Activated CD4-positive, alpha-beta T cell treated with anti-CD3 and anti-CD28 coated beads for 48 hours (primary cell): ENCODE measurements around the gene ASPHD1.
"Not testable (repeated sequence)": the region's sequence is repeated elsewhere in the genome, so short reads cannot be mapped to it uniquely, and the experiment has no call there.

Experiments
- DNase-seq: peaks from one replicate; pipeline ENCODE4 v3.0.0-alpha.2; 2020

ASPHD1 gene

DNA sequence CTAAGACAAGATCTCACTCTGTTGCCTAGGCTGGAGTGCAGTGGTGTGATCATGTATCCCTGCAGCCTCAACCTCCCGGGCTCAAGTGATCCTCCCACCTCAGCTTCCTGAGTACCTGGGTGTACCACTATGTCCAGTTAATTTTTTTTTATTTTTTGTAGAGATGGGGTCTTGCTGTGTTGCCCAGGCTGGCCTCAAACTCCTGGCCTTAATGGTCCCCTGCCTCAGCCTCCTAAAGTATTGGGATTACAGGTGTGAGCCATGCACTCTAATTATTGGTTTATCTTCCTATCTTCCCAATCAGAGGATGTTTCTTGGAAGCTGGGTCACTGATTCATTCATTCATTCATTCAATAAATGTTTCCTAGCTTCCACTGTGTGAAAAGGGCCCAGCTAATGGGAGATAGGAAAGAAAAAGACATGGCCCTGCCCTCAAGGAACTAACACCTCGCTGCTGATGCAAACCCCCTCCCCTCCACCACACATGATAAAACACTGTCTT lies 8.5 kb downstream of the ASPHD1 start:
- no peak for DNase-seq

DNA sequence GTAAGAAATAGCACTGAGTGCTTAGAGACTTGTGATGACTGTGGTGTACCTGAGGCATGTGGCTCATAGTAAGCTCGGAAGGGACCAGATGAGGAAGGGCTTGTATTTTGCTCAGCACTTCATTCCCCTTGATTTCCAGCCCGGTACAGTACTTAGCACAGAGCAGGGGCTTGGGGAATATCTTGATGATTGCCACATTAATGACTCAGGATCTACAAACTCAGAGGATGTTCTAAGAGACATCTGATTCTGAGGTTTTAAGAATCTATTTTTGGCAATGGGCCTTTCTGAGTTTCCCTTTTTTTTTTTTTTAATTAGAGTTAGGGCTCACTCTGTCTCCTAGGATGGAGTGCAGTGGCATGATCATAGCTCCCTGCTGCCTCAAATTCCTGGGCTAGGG lies 9.1 kb downstream of the ASPHD1 start:
- no peak for DNase-seq

- DNase-seq, result not testable (repeated sequence)
Measured at GRCh38 chr16:29909851-29910250, 9.6 kb downstream of the ASPHD1 start.

- no peak for DNase-seq
Measured at GRCh38 chr16:29910819-29911675, 10.8 kb downstream of the ASPHD1 start.

GRCh38 chr16:29911676-29912010 lies 11.4 kb downstream of the ASPHD1 start:
- DNase-seq, result no peak

DNA sequence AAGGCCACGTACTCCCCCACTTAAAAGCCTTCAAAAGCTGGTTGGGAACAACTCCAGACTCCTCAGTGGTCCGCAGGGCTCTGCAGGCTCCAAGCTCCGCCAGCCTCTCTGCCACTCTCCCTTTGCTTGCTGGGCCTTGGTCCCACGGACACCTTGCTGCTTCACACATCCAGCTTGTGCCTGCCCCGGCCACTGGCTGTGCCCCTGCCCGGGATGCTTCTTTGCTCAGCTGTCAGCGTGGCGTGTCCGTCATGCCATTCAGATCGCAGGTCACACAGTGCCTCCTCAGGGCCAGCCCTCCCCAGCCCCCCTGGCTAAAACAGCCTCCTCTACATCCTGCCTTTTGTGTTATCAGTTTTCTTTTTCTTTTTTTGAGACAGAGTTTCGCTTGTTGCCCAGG lies 11.8 kb downstream of the ASPHD1 start:
- DNase-seq, result no peak

DNA sequence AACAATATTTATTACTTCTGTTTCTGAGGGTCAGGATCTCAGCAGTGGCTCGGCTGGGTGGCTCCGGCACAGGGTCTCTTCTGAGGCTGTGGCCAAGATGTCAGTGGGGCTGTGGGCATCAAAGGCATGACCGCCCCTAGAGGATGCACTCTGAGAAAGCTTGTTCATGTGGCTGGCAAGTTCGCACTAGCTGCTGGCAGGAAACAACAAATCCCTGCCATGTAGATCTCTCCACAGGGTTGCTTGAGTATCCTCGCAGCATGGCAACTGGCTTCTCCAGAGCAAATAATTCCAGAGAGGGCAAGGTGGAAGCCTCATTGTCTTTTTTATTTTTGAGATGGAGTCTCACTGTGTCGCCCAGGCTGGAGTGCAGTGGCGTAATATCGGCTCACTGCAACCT lies 13.2 kb downstream of the ASPHD1 start:
- no peak for DNase-seq

- DNase-seq, result no peak
Measured at GRCh38 chr16:29915590-29916247, 15.4 kb downstream of the ASPHD1 start.

DNA sequence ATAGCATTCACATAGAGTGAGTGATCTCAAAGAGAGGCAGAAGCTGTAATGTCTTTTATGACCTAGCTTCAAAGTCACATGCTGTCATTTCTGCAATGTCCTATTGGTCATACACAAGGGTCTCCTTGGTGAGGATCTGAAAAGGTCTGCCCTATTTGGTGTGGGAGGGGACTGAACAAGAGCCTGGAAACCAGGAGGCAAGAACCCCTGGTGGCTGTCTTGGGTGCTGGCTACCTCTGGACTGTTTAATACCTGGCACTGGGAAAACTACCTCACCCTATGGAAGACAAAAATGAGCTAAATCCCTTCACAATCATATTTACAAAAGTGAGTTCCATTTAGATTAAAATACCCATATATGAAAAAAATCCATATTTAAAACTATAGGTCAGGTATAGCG lies 16.7 kb downstream of the ASPHD1 start:
- no peak for DNase-seq

GRCh38 chr16:29920288-29921033 lies 20.2 kb downstream of the ASPHD1 start:
- no peak for DNase-seq

GRCh38 chr16:29921034-29921385 lies 20.7 kb downstream of the ASPHD1 start:
- DNase-seq, result no peak

DNA sequence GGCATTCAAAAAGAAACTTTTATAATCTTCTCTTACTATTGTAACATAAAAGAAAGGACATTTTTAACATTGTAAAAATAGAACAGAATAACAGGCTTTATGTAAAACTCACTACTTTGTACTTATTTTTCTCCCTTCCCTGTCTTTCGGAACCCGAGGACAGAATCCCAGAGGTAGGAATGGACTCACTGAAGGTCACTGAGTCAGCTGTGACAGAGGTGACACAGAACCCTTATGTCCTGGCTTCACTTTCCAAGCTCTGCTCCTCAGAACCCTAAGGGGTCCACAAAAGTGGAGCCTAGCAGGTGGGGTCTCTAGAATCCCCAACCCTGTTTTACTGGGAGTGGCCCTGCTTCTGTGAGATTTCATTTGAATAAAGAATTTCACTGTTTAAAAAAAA lies 22.0 kb downstream of the ASPHD1 start:
- DNase-seq, result no peak

GRCh38 chr16:29922986-29923501 lies 22.8 kb downstream of the ASPHD1 start:
- no peak for DNase-seq

GRCh38 chr16:29925105-29925756 lies 24.9 kb downstream of the ASPHD1 start:
- no peak for DNase-seq

DNA sequence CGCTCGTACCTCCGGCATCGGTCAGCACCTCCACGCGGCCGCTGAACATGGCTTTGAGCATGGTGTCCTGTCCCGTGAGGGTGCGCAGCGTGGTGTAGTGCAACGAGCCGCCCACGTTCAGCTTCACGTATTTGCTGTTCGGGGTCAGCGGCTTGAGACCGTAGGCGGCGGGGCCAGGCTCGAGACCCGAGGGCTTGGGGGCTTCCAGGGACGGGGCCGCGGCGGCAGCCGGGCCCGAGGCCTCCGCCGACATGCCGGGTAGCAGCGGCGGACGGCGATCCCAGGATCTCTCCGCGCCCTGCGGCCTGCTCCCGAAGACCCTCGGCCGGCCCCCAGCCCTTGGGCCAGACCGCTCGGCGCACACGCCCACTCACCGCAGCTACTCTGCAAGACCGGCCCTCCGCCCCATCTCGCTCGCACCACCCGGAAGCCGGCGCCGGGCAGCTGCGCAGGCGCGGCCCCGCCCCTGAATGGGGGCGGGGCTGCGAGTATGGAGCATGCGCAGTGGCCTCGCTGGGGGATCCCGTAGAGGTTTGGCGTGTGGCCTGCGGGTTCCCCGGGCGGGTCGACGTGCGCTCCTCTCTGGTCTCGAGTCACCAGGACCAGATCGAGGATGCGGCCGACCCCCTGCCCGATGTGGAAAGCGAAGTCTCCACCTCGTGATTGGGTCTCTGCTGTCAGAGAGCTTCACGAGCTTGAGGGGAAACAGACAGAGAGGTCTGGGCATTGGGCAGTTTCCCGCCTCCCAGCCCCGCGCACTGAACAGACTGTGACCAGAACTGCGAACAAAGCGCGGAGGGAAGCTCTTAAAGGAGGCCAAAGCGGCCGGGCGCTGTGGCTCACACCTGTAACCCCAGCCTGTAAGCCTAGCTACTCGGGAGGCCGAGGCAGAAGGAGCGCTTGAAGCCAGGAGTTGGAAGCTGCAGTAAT lies 25.8 kb downstream of the ASPHD1 start, which contains the start of gene KCTD13:
TSS of gene KCTD13 (minus strand) at position 446 of the 930 bp plus-strand sequence. CDS start at position 253, 193 bp downstream.
- peak; percentile 90 for DNase-seq

DNA sequence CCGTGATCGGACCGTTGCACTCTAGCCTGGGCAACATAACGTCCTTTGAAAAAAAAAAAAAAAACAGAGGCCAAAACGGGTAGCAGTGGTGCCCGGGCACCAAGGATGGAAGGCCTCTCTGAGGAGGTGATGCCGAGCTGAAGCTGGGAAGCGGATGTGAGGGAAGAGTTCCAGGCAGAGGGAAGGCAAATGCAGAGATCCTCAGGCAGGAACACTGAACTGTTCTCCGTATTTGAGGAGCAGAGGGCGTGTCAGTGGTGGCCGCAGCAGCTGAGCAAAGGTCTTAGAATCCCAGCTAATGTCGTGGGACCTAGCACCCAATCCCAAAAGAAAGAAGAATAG lies 26.4 kb downstream of the ASPHD1 start:
- DNase-seq, result no peak

GRCh38 chr16:29927070-29927905 lies 27.0 kb downstream of the ASPHD1 start:
- DNase-seq, result no peak

GRCh38 chr16:29931750-29932149 lies 31.5 kb downstream of the ASPHD1 start:
- not testable (repeated sequence) for DNase-seq

DNA sequence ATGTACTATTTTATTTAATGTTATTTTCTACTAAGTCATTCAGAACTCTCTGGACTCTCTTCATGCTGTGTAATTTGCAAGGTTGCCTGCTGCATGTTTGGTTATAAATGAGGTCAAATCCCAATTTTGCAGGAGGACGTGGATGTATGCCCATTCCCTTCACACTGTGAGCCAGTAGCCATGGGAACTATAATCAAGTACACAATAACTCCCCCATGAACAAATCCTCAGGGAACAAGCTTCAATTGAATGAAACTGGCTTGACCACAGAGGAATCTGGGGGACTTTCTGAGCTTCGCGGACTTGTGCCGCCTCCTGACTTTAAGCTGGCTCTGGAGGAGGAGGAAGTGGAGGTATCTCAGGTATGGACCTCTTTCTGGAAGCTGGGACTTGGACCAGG lies 40.4 kb downstream of the ASPHD1 start:
- DNase-seq, result no peak
